ELR (cell line): ENCODE results near the gene TGM1.
A peak's percentile ranks its signal among the peaks of the same experiment; 100 is the strongest.
"Not testable (repeated sequence)": the region's sequence is repeated elsewhere in the genome, so short reads cannot be mapped to it uniquely, and the experiment has no call there.

Experiments used
- DNase-seq: peaks from one replicate; pipeline ENCODE4 v3.0.0-alpha.2; 2015; ENCODE audit warnings: low read depth

Gene TGM1

GRCh38 chr14:24234095-24235005 lies 28.6 kb downstream of the TGM1 start:
- no peak for DNase-seq

GRCh38 chr14:24233538-24233866 lies 29.5 kb downstream of the TGM1 start:
- no peak for DNase-seq

DNA sequence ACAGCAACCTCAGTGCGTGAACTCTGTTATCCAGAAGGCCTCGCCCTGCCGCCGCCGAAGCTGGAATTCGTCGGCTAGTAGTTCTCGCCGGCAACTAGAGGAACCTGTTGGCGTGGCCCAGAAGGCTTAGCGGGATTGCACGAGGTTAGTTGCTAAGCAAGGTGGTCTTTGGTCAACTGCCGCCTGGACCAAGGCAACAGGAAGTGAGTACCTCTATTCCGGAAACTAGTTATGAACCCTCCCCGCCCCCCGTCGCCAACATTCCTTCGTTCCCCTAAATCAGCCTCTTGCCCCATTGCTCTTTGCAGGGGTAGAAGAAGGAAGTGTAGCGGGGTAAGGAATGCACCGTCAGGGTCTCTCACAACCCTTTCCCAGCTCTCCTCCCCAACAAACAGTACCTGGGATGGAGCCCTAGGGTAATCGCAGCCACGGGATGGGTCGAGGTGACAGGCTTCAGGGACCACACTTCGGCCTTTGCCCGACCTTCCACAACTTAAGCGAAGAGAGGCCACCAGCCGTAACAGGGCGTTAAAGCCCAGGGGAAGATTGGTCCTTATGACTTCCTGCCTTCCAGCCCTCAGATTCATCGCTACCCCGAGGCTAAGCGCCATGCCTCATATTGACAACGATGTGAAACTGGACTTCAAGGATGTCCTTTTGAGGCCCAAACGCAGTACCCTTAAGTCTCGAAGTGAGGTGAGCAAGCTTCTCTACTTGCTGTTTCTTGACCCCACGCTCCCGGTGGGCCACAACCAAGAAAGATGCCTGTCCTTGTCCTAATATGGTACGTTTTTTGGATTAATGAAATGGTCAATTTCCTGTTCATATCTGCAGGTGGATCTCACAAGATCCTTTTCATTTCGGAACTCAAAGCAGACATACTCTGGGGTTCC lies 30.1 kb downstream of the TGM1 start, which contains the start of gene GMPR2:
GMPR2 (plus strand) TSS at position 285 of the 893 bp plus-strand sequence; CDS start at position 610, 325 bp downstream.
- DNase-seq, result peak; percentile 39

GRCh38 chr14:24232121-24232644 lies 30.8 kb downstream of the TGM1 start, which contains the start of gene NEDD8:
NEDD8 (minus strand) TSS chr14:24232367; CDS start chr14:24232267, 100 bp downstream.
- peak; percentile 97 for DNase-seq

DNA sequence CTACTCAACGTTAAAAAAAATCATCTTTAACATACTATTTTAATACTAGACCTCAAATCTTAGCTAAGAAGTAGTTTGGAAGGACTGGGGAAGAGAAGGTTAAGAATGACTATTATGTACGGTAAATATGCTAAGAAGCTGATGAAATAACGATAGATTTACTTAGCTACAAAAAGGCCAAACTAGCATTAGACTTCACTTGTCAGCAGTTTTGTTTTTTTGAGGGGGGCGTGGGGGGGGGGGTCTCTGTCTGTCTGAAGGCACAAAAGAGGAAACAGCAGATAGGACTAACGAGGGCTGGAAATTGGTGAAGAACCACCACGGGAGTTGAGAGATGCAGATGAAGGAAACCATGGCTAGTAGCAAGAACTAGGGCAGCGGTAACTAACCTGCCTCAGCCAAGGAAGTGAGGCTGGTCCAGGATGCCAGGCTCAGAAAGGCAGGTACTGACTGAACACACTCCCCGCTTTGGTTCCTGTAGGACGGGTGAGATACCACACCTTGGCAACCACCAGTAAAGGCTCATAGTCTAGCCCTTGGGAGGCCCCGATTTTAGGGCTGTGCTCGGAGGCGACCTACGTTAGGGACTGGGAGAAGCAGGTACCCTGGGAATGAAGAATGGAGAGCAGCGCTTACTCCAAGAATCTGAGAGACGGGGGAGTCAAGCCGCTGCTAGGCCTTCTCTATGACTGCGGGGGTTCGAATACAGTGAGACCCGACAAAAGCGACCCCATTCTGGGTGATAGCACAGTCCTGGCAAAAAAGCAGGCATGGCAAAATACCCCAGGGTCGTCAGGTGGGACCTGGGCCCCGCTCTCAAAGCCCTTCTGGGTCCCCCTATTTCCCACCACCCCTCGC lies 31.5 kb downstream of the TGM1 start:
- DNase-seq, result peak; percentile 27

GRCh38 chr14:24228902-24229301 lies 34.1 kb downstream of the TGM1 start:
- DNase-seq, result no peak

DNA sequence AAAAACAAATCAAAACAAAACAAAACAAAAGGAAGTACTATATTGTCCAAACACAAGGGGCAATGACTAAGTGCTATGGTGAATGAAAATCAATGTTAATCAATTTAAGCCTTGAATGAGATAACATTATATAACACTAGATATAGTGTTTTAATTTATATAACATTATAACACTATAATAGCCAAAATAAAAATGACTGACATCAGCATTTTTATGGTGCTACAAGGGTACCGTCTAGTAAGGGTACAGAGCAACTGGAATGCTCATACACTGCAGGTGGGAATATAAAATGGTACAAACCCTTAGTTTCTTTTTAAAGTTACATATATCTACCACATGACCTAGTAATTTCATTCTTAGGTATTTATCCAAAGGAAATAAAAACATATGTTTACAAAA lies 36.5 kb downstream of the TGM1 start:
- DNase-seq, result no peak

DNA sequence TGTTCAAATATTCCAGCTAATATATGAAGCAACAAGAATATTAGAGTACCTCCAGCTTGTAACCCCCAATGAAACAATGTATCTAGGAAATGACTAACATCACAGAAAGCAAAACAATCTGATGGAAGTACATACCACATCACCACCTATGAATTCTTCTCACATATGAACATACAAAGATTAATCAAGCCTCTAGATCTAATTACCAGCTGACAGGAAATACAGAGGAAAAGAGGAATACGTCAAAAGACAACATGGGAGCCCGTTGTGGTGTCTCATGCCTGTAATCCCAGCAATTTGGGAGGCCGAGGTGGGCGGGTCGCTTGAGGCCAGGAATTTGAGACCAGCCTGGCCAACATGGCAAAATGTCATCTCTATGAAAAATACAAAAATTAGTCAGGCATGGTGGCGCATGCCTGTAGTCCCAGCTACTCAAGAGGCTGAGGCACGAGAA lies 38.3 kb downstream of the TGM1 start:
- peak; percentile 91 for DNase-seq

DNA sequence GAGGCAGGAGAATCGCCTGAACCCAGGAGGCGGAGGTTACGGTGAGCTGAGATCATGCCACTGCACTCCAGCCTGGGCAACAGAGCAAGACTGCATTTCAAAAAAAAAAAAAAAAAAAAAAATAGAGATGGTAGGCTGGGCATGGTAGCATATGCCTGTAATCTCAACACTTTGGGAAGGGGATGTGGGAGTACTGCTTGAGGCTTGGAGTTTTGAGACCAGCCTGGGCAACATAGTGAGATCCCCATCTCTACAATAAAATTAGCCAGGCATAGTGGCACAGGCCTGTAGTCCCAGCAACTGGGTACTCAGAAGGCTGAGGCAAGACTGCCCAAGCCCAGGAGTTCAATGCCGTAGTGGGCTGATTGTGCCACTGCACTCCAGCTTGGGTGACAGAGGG lies 40.0 kb downstream of the TGM1 start:
- not testable (repeated sequence) for DNase-seq

DNA sequence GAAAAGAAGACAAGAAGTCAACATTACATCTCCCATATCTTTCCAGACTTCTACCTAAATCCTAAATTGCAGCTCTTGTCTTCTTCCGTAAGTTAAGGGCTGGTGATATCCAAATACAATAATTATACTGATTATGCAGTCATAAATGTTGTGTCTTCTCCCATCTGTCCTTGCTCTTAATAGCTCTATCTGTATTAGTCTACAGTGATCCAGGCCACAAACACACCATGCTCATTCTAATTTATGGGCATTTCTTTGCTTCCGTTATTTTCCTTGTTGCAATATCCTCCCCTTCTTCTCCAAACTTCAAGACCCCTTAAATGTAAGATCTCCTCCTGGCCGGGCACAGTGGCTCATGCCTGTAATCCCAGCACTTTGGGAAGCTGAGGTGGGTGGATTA lies 43.5 kb downstream of the TGM1 start:
- no peak for DNase-seq

DNA sequence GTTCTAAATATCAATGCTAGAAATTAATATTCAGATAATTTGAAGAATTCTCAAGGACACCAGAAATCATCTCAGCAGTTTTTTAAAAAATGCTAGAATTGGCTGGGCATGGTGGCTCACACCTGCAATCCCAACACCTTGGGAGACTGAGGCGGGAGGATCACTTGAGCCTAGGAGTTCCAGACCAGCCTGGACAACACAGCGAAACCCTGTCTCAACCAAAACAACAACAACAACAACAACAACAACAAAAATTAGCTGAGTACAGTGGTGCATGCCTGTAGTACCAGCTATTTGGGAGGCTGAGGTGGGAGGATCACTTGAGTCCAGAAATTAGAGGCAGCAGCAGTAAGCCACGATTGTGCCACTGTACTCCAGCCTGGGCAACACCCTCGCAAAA lies 43.9 kb downstream of the TGM1 start:
- no peak for DNase-seq

- not testable (repeated sequence) for DNase-seq
Observed at GRCh38 chr14:24216876-24217275, 46.1 kb downstream of the TGM1 start.

- DNase-seq, result no peak
Observed at GRCh38 chr14:24216345-24216699, 46.7 kb downstream of the TGM1 start.

GRCh38 chr14:24215495-24216344 lies 47.3 kb downstream of the TGM1 start, which contains the start of gene MDP1:
MDP1 (minus strand) TSS chr14:24216066; CDS start chr14:24215955, 111 bp downstream.
- DNase-seq, result peak; percentile 84

- no peak for DNase-seq
Observed at GRCh38 chr14:24213866-24214662, 48.9 kb downstream of the TGM1 start.

DNA sequence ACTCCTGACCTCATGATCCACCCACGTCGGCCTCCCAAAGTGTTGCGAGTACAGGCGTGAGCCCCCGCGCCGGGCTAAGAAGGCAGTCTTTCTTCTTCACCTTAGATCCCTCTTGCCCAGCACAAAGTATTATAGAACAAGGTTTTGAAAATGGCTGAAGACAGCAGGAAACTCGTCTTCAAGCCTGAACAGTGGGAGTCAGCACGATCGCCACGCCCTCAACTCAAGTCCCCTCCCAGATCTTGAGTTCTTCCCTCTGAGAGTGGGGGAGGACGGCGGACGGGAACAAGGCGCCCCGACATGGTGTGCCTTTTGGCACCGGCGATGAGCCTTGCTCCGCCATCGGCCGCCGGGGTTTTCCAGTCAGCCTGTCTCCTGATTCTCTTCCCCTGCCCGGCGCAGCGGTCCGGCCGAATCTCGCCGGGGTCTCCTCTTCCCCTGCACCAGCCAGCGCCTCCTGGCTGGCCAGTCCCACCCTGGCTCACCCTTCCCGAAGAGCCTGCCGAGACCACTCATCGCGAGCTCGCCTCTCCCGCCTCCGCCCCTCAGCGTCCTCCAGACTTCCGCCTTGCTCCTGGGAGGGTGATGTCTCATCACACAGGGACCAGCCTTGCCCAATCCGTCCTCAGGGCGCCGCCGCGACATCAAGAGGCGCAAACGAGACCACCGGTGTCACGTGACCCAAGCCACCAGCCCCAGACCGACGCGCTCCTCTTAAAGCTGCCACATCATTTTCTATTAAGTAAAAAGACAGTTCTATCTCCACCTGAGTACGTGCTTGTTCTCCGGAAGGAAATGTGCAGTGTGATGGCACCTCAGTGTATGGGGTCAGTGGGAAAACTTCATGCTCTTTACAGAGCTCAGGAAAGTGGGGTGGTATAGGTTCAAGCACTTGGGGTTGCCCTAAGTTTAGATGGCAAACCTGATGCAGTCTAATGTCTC lies 49.8 kb downstream of the TGM1 start, which contains the start of gene CHMP4A:
CHMP4A (minus strand) TSS at position 565 of the 942 bp plus-strand sequence; CDS start at position 516, 49 bp downstream.
- peak; percentile 99 for DNase-seq

DNA sequence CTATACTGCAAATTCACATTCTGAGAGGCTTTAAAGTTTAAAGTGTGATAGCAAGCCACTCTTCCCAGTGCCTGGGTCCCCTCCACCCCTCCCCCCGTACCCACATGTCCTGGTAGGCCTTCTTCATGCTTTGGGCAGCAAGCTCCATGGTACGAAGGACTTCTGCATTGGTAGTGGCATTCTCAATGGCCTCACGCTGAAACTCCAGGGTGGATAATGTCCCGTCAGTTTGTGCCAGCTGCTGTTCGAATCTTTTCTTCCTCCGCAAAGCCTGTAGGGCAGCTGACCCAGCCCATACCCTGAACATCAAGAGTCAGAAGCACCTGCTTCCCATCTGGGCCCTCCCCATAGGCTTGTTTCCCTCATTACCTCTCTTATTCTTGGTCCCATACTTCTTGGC lies 51.7 kb downstream of the TGM1 start:
- DNase-seq, result no peak

DNA sequence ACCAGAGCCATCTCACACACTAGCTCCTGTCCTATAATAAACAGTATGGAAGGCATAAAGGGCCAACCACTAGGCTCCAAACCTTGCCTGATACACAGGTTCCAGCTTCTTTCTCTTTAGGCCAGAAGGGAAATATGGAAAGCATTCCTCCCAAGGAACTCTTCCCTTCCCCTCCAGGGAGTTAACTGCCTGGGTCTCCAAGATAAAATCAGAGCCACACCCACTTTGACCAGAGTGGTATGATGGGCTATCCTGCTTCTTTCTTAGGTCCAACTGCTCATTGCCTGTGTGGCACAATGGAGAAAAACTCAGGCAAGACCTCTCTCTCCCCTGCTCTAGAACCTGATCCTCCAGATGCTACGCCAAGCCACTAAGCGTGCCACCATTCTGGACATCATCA lies 55.4 kb downstream of the TGM1 start:
- no peak for DNase-seq
